Testis (tissue), 3 donors: ENCODE data around the gene ABHD12B. TPM values are rescaled to one million over a fixed set of nuclear protein-coding genes. Genes with fewer than 3 reads are reported as not detected.

ENCODE experiments used
- DNase-seq: peaks from one replicate; pipeline ENCODE4 v3.0.0-alpha.2; 2019
- H3K27ac ChIP-seq, 2 donors: fragments of 200-600 bp; sonication (generic); one replicate each; pipeline ENCODE4 v1.5.1; 2019
- H3K27me3 ChIP-seq: fragments of 200-600 bp; sonication (generic); one replicate; pipeline ENCODE4 v1.5.1; 2019
- H3K36me3 ChIP-seq: fragments of 200-600 bp; sonication (generic); one replicate; pipeline ENCODE4 v1.5.1; 2017; ENCODE audit warnings: low read depth; ENCODE audit errors: missing control alignments
- H3K4me1 ChIP-seq: fragments of 200-600 bp; sonication (generic); one replicate; pipeline ENCODE4 v1.5.1; 2019
- H3K4me3 ChIP-seq, 2 donors: fragments of 200-600 bp; sonication (generic); one replicate each; pipeline ENCODE4 v1.5.1; 2017 to 2019
- H3K9me3 ChIP-seq: fragments of 200-600 bp; sonication (generic); one replicate; pipeline ENCODE4 v1.5.1; 2017
- CTCF ChIP-seq, 3 experiments: fragments of 450-650 bp in 2 of 3; fragments of 200-600 bp in 1 of 3; sonication (generic) in 1 of 3; IDR thresholded peaks; one replicate each; pipeline ENCODE4 v1.5.1; 2016 to 2019; ENCODE audit warnings: antibody characterized with exemption in 3 of 3, mild to moderate bottlenecking in 2 of 3, moderate library complexity in 1 of 3
- POLR2A ChIP-seq: fragments of 450-650 bp; IDR thresholded peaks from one replicate; pipeline ENCODE4 v1.6.1; 2017; ENCODE audit warnings: antibody characterized with exemption, mild to moderate bottlenecking, moderate library complexity
- WGBS, 2 donors: methylation state at CpG; one replicate each; pipeline ENCODE4 v1.1.5; 2018; 5-methylcytosine and 5-hydroxymethylcytosine counted together
- intact Hi-C: fragments of 100-400 bp; cut with DNase I; formaldehyde crosslinking; loops from one replicate; pipeline ENCODE4 v1.15.1; 2023; ENCODE audit warnings: low total_unique reads
- polyA plus RNA-seq: library from polyadenylated mRNA; stranded (reverse); fragments of 350-450 nt; fragmentation: Illumina TruSeq; extraction: RNeasy Lipid Tissue Mini Kit (QIAGEN cat#74804); gene quantifications from one replicate; pipeline ENCODE4 v1.2.3, GENCODE V29; 2014; ENCODE audit warnings: low read depth, low replicate concordance; ENCODE audit not compliant: insufficient read depth
- total RNA-seq, 2 donors: library from RNA; depleted of rRNA; stranded (reverse); fragments of >200 nt; gene quantifications; one replicate each; pipeline ENCODE4 v1.2.3, GENCODE V29; 2016

The ABHD12B gene
- total and polyA plus RNA-seq, 3 donors from 2014 or later, result 0.37 to 3.0 TPM; not detected in 1

GRCh38 chr14:50834802-50835276, 37.0 kb upstream of the ABHD12B start:
- Histone ChIP-seq H3K4me1 (no peaks in the 10 kb centered on the region), H3K36me3 (no peaks in the 10 kb centered on the region), H3K4me3 (no peak overlapping the region), H3K27ac (no peak overlapping the region), H3K9me3 (no peaks in the 10 kb centered on the region), H3K27me3 (no peaks in the 10 kb centered on the region)
- 85 to 87% methylated on average over 5 of the region's 5 CpGs for WGBS, 2 donors
- intact Hi-C loops, result no loop called here
- TF ChIP-seq CTCF (IDR thresholded peaks at IDR 0.05) (no peak), POLR2A (no peak)
- DNase-seq, result no peak

GRCh38 chr14:50835280-50835679, 36.6 kb upstream of the ABHD12B start:
- 71 to 84% methylated on average over 2 of the region's 2 CpGs for WGBS, 2 donors
- Histone ChIP-seq H3K36me3 (no peaks in the 10 kb centered on the region), H3K27me3 (no peaks in the 10 kb centered on the region), H3K27ac (no peak overlapping the region), H3K4me1 (no peaks in the 10 kb centered on the region), H3K9me3 (no peaks in the 10 kb centered on the region), H3K4me3 (no peak overlapping the region)
- intact Hi-C loops, result no loop called here
- TF ChIP-seq CTCF (IDR thresholded peaks at IDR 0.05), result no peak
- no peak for TF ChIP-seq POLR2A
- DNase-seq, result no peak

DNA sequence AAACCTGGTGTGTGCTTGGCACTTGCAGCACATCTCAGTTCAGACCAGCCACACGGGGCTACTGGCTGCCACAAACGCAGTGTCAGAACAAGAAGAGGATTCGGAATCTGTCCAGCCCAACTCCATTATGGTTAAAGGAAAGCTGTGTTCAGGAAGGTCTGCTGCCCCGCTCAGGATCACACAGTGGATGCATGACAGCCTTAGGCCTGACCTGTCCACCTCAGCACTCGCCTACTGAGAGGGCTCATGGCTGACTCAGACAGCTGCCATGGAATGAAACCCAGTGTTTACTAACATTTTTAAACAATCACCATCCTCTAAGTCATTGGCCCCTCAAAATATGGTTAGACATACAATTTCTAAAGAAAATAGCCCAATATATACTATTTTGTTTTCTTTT, 35.3 kb upstream of the ABHD12B start:
- intact Hi-C loops, result no loop called here
- no peaks in the 10 kb centered on the region for H3K27me3 ChIP-seq
- TF ChIP-seq POLR2A (no peak), CTCF (IDR thresholded peaks at IDR 0.05) (no peak)
- H3K9me3 ChIP-seq, result no peaks in the 10 kb centered on the region
- no peak overlapping the region for H3K4me3 ChIP-seq
- H3K27ac ChIP-seq, result no peak overlapping the region
- H3K36me3 ChIP-seq, result no peaks in the 10 kb centered on the region
- H3K4me1 ChIP-seq, result no peaks in the 10 kb centered on the region
- DNase-seq, result no peak
- 90 to 94% methylated on average over 5 of the region's 5 CpGs for WGBS, 2 donors

DNA sequence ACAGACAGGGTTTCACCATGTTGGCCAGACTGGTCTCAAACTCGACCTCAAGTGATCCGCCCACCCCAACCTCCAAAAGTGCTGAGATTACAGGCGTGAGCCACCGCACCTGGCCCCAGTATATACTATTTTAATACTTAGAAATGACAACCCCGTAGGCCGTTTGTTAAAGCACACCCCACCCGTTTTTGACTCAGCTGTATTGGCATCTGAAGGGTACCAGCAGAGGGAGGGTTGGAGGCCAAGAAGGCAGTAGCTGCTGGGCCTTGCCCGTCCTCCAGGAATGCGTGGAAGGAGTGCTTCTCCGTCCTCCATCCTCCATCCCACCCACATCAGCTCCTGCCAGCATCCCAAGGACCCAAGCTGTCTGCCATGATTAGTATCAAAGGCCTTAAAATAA, 34.6 kb upstream of the ABHD12B start:
- no peak for DNase-seq
- TF ChIP-seq CTCF (IDR thresholded peaks at IDR 0.05) (no peak), POLR2A (no peak)
- Histone ChIP-seq H3K27me3 (no peaks in the 10 kb centered on the region), H3K4me1 (no peaks in the 10 kb centered on the region), H3K4me3 (no peak overlapping the region), H3K36me3 (no peaks in the 10 kb centered on the region), H3K9me3 (no peaks in the 10 kb centered on the region), H3K27ac (no peak overlapping the region)
- 92 to 93% methylated on average over 10 of the region's 10 CpGs for WGBS, 2 donors
- intact Hi-C loops, result no loop called here

DNA sequence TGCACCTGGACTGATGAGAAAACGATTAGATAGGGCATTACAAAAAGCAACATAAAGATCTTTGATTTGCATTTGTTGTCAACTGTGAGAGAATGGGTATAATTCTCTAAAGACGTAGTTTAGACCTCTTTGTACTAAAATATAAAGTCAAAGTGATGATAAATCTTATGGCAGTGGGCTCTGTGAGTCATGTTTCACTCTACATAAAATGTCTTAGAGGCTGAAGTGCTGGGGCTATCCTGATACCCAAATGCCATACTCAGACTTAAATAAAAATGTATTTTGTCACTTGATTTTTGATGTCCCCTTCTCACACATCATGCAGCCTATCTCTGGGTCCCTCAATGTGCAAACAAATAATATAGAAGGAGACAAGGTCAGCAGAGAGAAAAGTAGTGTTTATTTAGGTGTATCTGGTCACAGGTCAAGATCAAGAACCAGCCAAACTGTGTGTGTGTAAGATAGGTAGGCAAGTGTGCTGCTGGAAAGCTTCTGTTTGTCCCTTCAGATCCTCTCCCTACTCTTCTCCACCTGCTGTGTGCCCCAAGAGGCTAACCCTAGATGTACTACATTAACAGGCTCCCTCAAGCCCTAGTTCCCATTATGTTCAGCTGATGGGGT, 33.9 kb upstream of the ABHD12B start:
- no peak overlapping the region for H3K27ac ChIP-seq
- H3K36me3 ChIP-seq, result no peaks in the 10 kb centered on the region
- no peaks in the 10 kb centered on the region for H3K9me3 ChIP-seq
- TF ChIP-seq POLR2A, result no peak
- TF ChIP-seq CTCF (IDR thresholded peaks at IDR 0.05), result no peak
- intact Hi-C loops, result no loop called here
- DNase-seq, result no peak
- 82 to 84% methylated on average over 2 of the region's 2 CpGs for WGBS, 2 donors
- H3K4me3 ChIP-seq, result no peak overlapping the region
- H3K27me3 ChIP-seq, result no peaks in the 10 kb centered on the region
- H3K4me1 ChIP-seq, result no peaks in the 10 kb centered on the region
